ENCODE measurements around the gene WDR90. TPM values are rescaled to one million over a fixed set of nuclear protein-coding genes. Genes with fewer than 3 reads are reported as not detected.

WDR90 gene
- total RNA-seq, 1 experiment from 2014 or later, result 68.2 TPM

GRCh38 chr16:681746-682427 lies 32.7 kb downstream of the WDR90 start:
- Histone ChIP-seq H3K18ac (ENCODE audit: insufficient read length, low read depth, low read length) (no peak overlapping the region), H3K56ac (ENCODE audit: insufficient read length, low read depth, low read length) (no peak overlapping the region), H3K14ac (ENCODE audit: insufficient read depth, low read length) (no peak overlapping the region), H3K4ac (ENCODE audit: low read depth, low read length) (no peak overlapping the region), H3K27me3 (ENCODE audit: insufficient read depth, low read length) (no peaks in the 10 kb centered on the region), H2BK20ac (ENCODE audit: low read depth, low read length, poor library complexity, severe bottlenecking) (no peak overlapping the region), H3K4me1 (ENCODE audit: insufficient read depth, low read length) (no peaks in the 10 kb centered on the region), H2AFZ (ENCODE audit: low read length) (no peak overlapping the region), H4K20me1 (ENCODE audit: control insufficient read depth, insufficient read depth, insufficient read length) (no peaks in the 10 kb centered on the region), H4K91ac (ENCODE audit: insufficient read length, low read depth, low read length) (no peak overlapping the region), H3K79me2 (ENCODE audit: insufficient read depth, low read length) (peaks cover 2% of the 10 kb centered on the region; the same call in 1 of the 2 replicates), H2BK12ac (ENCODE audit: insufficient read length, low read depth, low read length) (no peak overlapping the region), H2BK15ac (ENCODE audit: low read depth, low read length) (no peak overlapping the region), H4K5ac (ENCODE audit: insufficient read length, low read depth, low read length) (no peak overlapping the region), H2BK120ac (ENCODE audit: low read depth, low read length, poor library complexity, severe bottlenecking) (no peak overlapping the region), H3T11ph (ENCODE audit: low read length) (no peak overlapping the region), H3K23ac (ENCODE audit: insufficient read length, low read depth, low read length) (no peak overlapping the region), H2AK5ac (ENCODE audit: insufficient read length, low read length) (no peak overlapping the region), H3K79me1 (ENCODE audit: insufficient read depth, low read depth, low read length, poor library complexity, severe bottlenecking) (no peaks in the 10 kb centered on the region), H3K23me2 (ENCODE audit: insufficient read length, low read depth, low read length, poor library complexity, severe bottlenecking) (peaks cover 11% of the 10 kb centered on the region), H3K9me3 (ENCODE audit: control insufficient read depth, low read depth, low read length) (no peaks in the 10 kb centered on the region), H4K8ac (replicated peaks; ENCODE audit: insufficient read length, low read depth, low read length) (no peak overlapping the region), H3K9ac (ENCODE audit: extremely low read depth, insufficient read length, low read length) (no peak overlapping the region), H3K27ac (ENCODE audit: insufficient read length, low read depth, low read length) (no peak overlapping the region), H2BK5ac (ENCODE audit: insufficient read length, low read length) (no peak overlapping the region), H3K4me2 (ENCODE audit: insufficient read depth, insufficient read length, low read length) (peak overlapping the region; percentile 71)
- no CpG with 5 or more reads among the region's 28 CpGs for WGBS (ENCODE audit: extremely low coverage, insufficient read length, low lambda C conversion rate)
- Mint-ChIP-seq H3K27me3 (ENCODE audit: low read depth) (no peaks in the 10 kb centered on the region; the same call in 1 of the 2 replicates), H3K9me3 (no peaks in the 10 kb centered on the region), H3K36me3 (ENCODE audit: insufficient read depth in 1 of 3, low read depth in 3 of 3) (peaks cover 14 to 37% (median 36%) of the 10 kb centered on the region in 3 experiments; a peak in 6 of 7 replicates), H3K27ac (0 out of 7 replicates have a peak overlapping the region, but pooled peaks of 1 of the 3 experiments have one; percentile 66), H3K4me1 (peaks cover 14 to 32% of the 10 kb centered on the region in 2 experiments), H3K4me3 (peak overlapping the region; percentile 81 to 86)
- no peak for DNase-seq
- no peak for TF ChIP-seq CTCF (conservative IDR thresholded peaks at IDR 0.05)
